Upper lobe of left lung (tissue), 4 donors: ENCODE measurements around the gene OSBPL10.

ENCODE experiments used
- CTCF ChIP-seq, 6 experiments: fragments of 450-650 bp in 4 of 6; fragments of 200-600 bp in 2 of 6; sonication (generic) in 2 of 6; IDR thresholded peaks; one replicate each; pipeline ENCODE4 v1.5.1; 2016 to 2019; ENCODE audit warnings: antibody characterized with exemption in 6 of 6
- EP300 ChIP-seq, 4 donors: sonication (generic); formaldehyde crosslinking; IDR thresholded peaks; one replicate each; pipeline ENCODE4 v1.5.1; 2017; ENCODE audit warnings: antibody characterized with exemption in 4 of 4, control low read depth in 2 of 4
- POLR2A ChIP-seq, 4 donors: fragments of 450-650 bp; IDR thresholded peaks; one replicate each; pipeline ENCODE4 v1.5.1; 2016 to 2017; ENCODE audit warnings: antibody characterized with exemption in 4 of 4, mild to moderate bottlenecking in 2 of 4

GRCh38 chr3:31973837-31974236 lies 7.2 kb downstream of the OSBPL10 start:
- TF ChIP-seq EP300 (IDR thresholded peaks at IDR 0.05): no peak
- no peak for TF ChIP-seq CTCF (IDR thresholded peaks at IDR 0.05)
- TF ChIP-seq POLR2A (IDR thresholded peaks at IDR 0.05): no peak
